ENCODE results near the gene PPP1R3G. TPM values are rescaled to one million over a fixed set of nuclear protein-coding genes. Genes with fewer than 3 reads are reported as not detected.

The PPP1R3G gene
- total and polyA plus RNA-seq, 2 of the 4 experiments (the other 2 are of a cell fraction): 0.10 to 0.18 TPM

DNA sequence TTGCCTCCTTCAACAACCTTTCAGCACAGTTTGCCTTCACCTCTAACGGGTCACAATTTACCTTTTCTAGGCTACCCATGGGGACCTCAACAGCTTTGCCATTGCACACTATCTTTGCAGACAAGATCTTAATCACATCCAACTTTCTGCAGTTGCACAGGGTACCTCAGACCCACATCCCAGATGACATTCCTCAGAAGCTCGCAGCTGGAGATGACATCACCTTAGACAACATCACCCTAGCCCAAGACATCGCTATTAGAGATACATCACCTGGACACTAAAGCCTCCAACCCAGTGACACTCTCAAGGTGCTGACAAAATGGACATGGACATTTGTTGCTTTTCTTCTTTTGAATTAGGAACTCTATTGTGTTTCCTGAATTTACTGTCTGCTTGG lies 42.7 kb upstream of the PPP1R3G start:
- H3K27me3 ChIP-seq (ENCODE audit: control insufficient read depth, insufficient read depth, low read length): no peaks in the 10 kb centered on the region
- H3K27ac ChIP-seq (ENCODE audit: insufficient read depth, low read length): no peak overlapping the region
- ATAC-seq (ENCODE audit: low read depth): no peak
- no TSS peak for BruUV-seq (replicated peaks)
- DNase-seq: no peak
- H3K4ac ChIP-seq (ENCODE audit: low read depth, low read length): no peak overlapping the region
- TF ChIP-seq BHLHE40 (IDR thresholded peaks at IDR 0.05; ENCODE audit: low read depth, low read length): no peak
- TF ChIP-seq, protein P1, sequence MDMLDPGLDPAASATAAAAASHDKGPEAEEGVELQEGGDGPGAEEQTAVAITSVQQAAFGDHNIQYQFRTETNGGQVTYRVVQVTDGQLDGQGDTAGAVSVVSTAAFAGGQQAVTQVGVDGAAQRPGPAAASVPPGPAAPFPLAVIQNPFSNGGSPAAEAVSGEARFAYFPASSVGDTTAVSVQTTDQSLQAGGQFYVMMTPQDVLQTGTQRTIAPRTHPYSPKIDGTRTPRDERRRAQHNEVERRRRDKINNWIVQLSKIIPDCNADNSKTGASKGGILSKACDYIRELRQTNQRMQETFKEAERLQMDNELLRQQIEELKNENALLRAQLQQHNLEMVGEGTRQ (IDR thresholded peaks at IDR 0.05; ENCODE audit: low read depth, low read length): no peak
- TF ChIP-seq FOS (IDR thresholded peaks at IDR 0.05; ENCODE audit: low read depth, low read length): no peak
- no peak for TF ChIP-seq NFE2L2 (IDR thresholded peaks at IDR 0.05; ENCODE audit: low read depth, low read length)
- no peak for TF ChIP-seq CEBPB (IDR thresholded peaks at IDR 0.05; ENCODE audit: low read depth, low read length)
- TF ChIP-seq MAZ (IDR thresholded peaks at IDR 0.05; ENCODE audit: borderline replicate concordance, low read depth, low read length): no peak
- TF ChIP-seq RFX5 (IDR thresholded peaks at IDR 0.05; ENCODE audit: low read depth, low read length): no peak
- TF ChIP-seq SMC3 (IDR thresholded peaks at IDR 0.05; ENCODE audit: low read depth, low read length): no peak
- TF ChIP-seq RAD21 (IDR thresholded peaks at IDR 0.05; ENCODE audit: low read length): no peak
- TF ChIP-seq MAFK (IDR thresholded peaks at IDR 0.05; ENCODE audit: low read depth, low read length): no peak
- H2BK20ac ChIP-seq (ENCODE audit: low read depth, low read length): no peak overlapping the region
- ChIA-PET POLR2A (ENCODE audit: unreplicated experiment) (no interaction called here), CTCF (no interaction called here)
- no peaks in the 10 kb centered on the region for H3K79me1 ChIP-seq (ENCODE audit: low read depth in 1 of 2, low read length in 2 of 2)
- H2AK9ac ChIP-seq (replicated peaks; ENCODE audit: low read depth, low read length, poor library complexity): no peak overlapping the region
- no peak overlapping the region for H4K91ac ChIP-seq (ENCODE audit: insufficient read depth, low read depth, low read length)
- H3K9me3 ChIP-seq (ENCODE audit: control insufficient read depth, insufficient read depth, low read length): no peaks in the 10 kb centered on the region
- peaks cover 2% of the 10 kb centered on the region for H3K4me1 ChIP-seq (ENCODE audit: control insufficient read depth, insufficient read depth, low read length)
- no peak overlapping the region for H3K23ac ChIP-seq (ENCODE audit: low read depth, low read length)
- no peak overlapping the region for H3K4me2 ChIP-seq (ENCODE audit: low read depth, low read length)
- H3K9me1 ChIP-seq (ENCODE audit: insufficient read depth, low read length): 0 out of 2 replicates have a peak, but pooled peaks cover 3% of the 10 kb centered on the region
- H4K8ac ChIP-seq (ENCODE audit: low read depth in 2 of 2, low read length in 2 of 2): no peak overlapping the region
- no peak overlapping the region for H2BK5ac ChIP-seq (ENCODE audit: low read depth, low read length, poor library complexity, severe bottlenecking)
- intact Hi-C loops (cut with micrococcal nuclease): no loop called here
- in situ Hi-C loops (cut with MboI; ENCODE audit: low sequenced_read_pairs): no loop called here
- no peak overlapping the region for H3K18ac ChIP-seq (ENCODE audit: low read depth, low read length)
- no peak overlapping the region for H4K5ac ChIP-seq (ENCODE audit: low read depth, low read length)
- H2BK120ac ChIP-seq (ENCODE audit: low read depth, low read length): no peak overlapping the region
- 83% methylated on average over 1 of the region's 3 CpGs; no CpG with 5 or more reads in 1 of the 2 experiments for WGBS, 2 experiments (ENCODE audit: extremely low coverage in 2 of 2, insufficient read length in 1 of 2)
- H3K56ac ChIP-seq (ENCODE audit: extremely low read depth, insufficient read depth, low read length): no peak overlapping the region
- dilution Hi-C loops (cut with HindIII; ENCODE audit: low sequenced_read_pairs, unreplicated experiment): no loop called here
- H2AFZ ChIP-seq (replicated peaks; ENCODE audit: low read length, poor library complexity): no peak overlapping the region
- H3K9ac ChIP-seq (ENCODE audit: low read depth, low read length): no peak overlapping the region
- H3K4me3 ChIP-seq (ENCODE audit: insufficient read depth, low read depth, low read length): no peak overlapping the region
- H2AK5ac ChIP-seq (ENCODE audit: low read depth, low read length): no peak overlapping the region
- no peaks in the 10 kb centered on the region for H3K36me3 ChIP-seq (ENCODE audit: control insufficient read depth, insufficient read depth, low read length)
- no peaks in the 10 kb centered on the region for H4K20me1 ChIP-seq (ENCODE audit: insufficient read depth, low read length)
- no peak overlapping the region for H2BK15ac ChIP-seq (ENCODE audit: low read depth, low read length)
- no peak overlapping the region for H3K14ac ChIP-seq (replicated peaks; ENCODE audit: low read depth, low read length)

Measured in IMR-90 (cell line).